ENCODE data around the gene MAP3K19. TPM values are rescaled to one million over a fixed set of nuclear protein-coding genes. Genes with fewer than 3 reads are reported as not detected.
"Not testable (repeated sequence)": the region's sequence is repeated elsewhere in the genome, so short reads cannot be mapped to it uniquely, and the experiment has no call there.

MAP3K19 gene
- total RNA-seq, 1 experiment from 2014 or later: not detected

- no peaks in the 10 kb centered on the region for H3K27me3 ChIP-seq (ENCODE audit: control insufficient read depth, insufficient read depth, low read length)
- no peak overlapping the region for H3K4me3 ChIP-seq (ENCODE audit: insufficient read depth, low read depth, low read length)
- no peaks in the 10 kb centered on the region for H3K36me3 ChIP-seq (replicated peaks; ENCODE audit: control insufficient read depth, insufficient read depth, low read length)
- no peak for DNase-seq
Observed at GRCh38 chr2:134982603-134983002, 64.6 kb downstream of the MAP3K19 start.

GRCh38 chr2:134980639-134981038 lies 66.6 kb downstream of the MAP3K19 start:
- Histone ChIP-seq H3K27me3 (ENCODE audit: control insufficient read depth, insufficient read depth, low read length) (no peaks in the 10 kb centered on the region), H3K4me3 (ENCODE audit: insufficient read depth, low read depth, low read length) (no peak overlapping the region), H3K36me3 (replicated peaks; ENCODE audit: control insufficient read depth, insufficient read depth, low read length) (no peaks in the 10 kb centered on the region)
- DNase-seq: no peak

GRCh38 chr2:134979221-134979620 lies 68.0 kb downstream of the MAP3K19 start:
- H3K36me3 ChIP-seq (replicated peaks; ENCODE audit: control insufficient read depth, insufficient read depth, low read length): no peaks in the 10 kb centered on the region
- no peaks in the 10 kb centered on the region for H3K27me3 ChIP-seq (ENCODE audit: control insufficient read depth, insufficient read depth, low read length)
- H3K4me3 ChIP-seq (ENCODE audit: insufficient read depth, low read depth, low read length): no peak overlapping the region
- DNase-seq: no peak

- not testable (repeated sequence) for H3K27me3 ChIP-seq (ENCODE audit: control insufficient read depth, insufficient read depth, low read length); H3K36me3 ChIP-seq (replicated peaks; ENCODE audit: control insufficient read depth, insufficient read depth, low read length); DNase-seq; H3K4me3 ChIP-seq (ENCODE audit: insufficient read depth, low read depth, low read length)
Observed at GRCh38 chr2:134977104-134977503, 70.1 kb downstream of the MAP3K19 start.

GRCh38 chr2:134976074-134976702 lies 71.1 kb downstream of the MAP3K19 start:
- no peak overlapping the region for H3K4me3 ChIP-seq (ENCODE audit: insufficient read depth, low read depth, low read length)
- no peaks in the 10 kb centered on the region for H3K27me3 ChIP-seq (ENCODE audit: control insufficient read depth, insufficient read depth, low read length)
- no peaks in the 10 kb centered on the region for H3K36me3 ChIP-seq (replicated peaks; ENCODE audit: control insufficient read depth, insufficient read depth, low read length)
- DNase-seq: no peak

- no peaks in the 10 kb centered on the region for H3K27me3 ChIP-seq (ENCODE audit: control insufficient read depth, insufficient read depth, low read length)
- no peaks in the 10 kb centered on the region for H3K36me3 ChIP-seq (replicated peaks; ENCODE audit: control insufficient read depth, insufficient read depth, low read length)
- DNase-seq: no peak
- H3K4me3 ChIP-seq (ENCODE audit: insufficient read depth, low read depth, low read length): no peak overlapping the region
Observed at GRCh38 chr2:134975281-134976009, 71.8 kb downstream of the MAP3K19 start.

- Histone ChIP-seq H3K36me3 (replicated peaks; ENCODE audit: control insufficient read depth, insufficient read depth, low read length) (no peaks in the 10 kb centered on the region), H3K27me3 (ENCODE audit: control insufficient read depth, insufficient read depth, low read length) (no peaks in the 10 kb centered on the region), H3K4me3 (ENCODE audit: insufficient read depth, low read depth, low read length) (no peak overlapping the region)
- DNase-seq: no peak
Observed at GRCh38 chr2:134973241-134974138, 73.8 kb downstream of the MAP3K19 start.

GRCh38 chr2:134967166-134967565 lies 80.1 kb downstream of the MAP3K19 start:
- not testable (repeated sequence) for H3K36me3 ChIP-seq (replicated peaks; ENCODE audit: control insufficient read depth, insufficient read depth, low read length); DNase-seq; H3K27me3 ChIP-seq (ENCODE audit: control insufficient read depth, insufficient read depth, low read length); H3K4me3 ChIP-seq (ENCODE audit: insufficient read depth, low read depth, low read length)

- no peaks in the 10 kb centered on the region for H3K27me3 ChIP-seq (ENCODE audit: control insufficient read depth, insufficient read depth, low read length)
- no peak overlapping the region for H3K4me3 ChIP-seq (ENCODE audit: insufficient read depth, low read depth, low read length)
- no peak for DNase-seq
- peaks cover 13% of the 10 kb centered on the region for H3K36me3 ChIP-seq (replicated peaks; ENCODE audit: control insufficient read depth, insufficient read depth, low read length)
Observed at GRCh38 chr2:134957477-134957876, 89.8 kb downstream of the MAP3K19 start.

GRCh38 chr2:134955744-134956143 lies 91.5 kb downstream of the MAP3K19 start:
- peaks cover 13% of the 10 kb centered on the region for H3K36me3 ChIP-seq (replicated peaks; ENCODE audit: control insufficient read depth, insufficient read depth, low read length)
- DNase-seq: no peak
- H3K4me3 ChIP-seq (ENCODE audit: insufficient read depth, low read depth, low read length): no peak overlapping the region
- H3K27me3 ChIP-seq (ENCODE audit: control insufficient read depth, insufficient read depth, low read length): no peaks in the 10 kb centered on the region

GRCh38 chr2:134954065-134954464 lies 93.2 kb downstream of the MAP3K19 start:
- Histone ChIP-seq H3K4me3 (ENCODE audit: insufficient read depth, low read depth, low read length) (no peak overlapping the region), H3K36me3 (replicated peaks; ENCODE audit: control insufficient read depth, insufficient read depth, low read length) (peaks cover 18% of the 10 kb centered on the region), H3K27me3 (ENCODE audit: control insufficient read depth, insufficient read depth, low read length) (no peaks in the 10 kb centered on the region)
- DNase-seq: no peak

- Histone ChIP-seq H3K27me3 (ENCODE audit: control insufficient read depth, insufficient read depth, low read length) (no peaks in the 10 kb centered on the region), H3K36me3 (replicated peaks; ENCODE audit: control insufficient read depth, insufficient read depth, low read length) (peaks cover 22% of the 10 kb centered on the region), H3K4me3 (ENCODE audit: insufficient read depth, low read depth, low read length) (no peak overlapping the region)
- DNase-seq: no peak
Observed at GRCh38 chr2:134952608-134953007, 94.6 kb downstream of the MAP3K19 start.

GRCh38 chr2:134950886-134951285 lies 96.4 kb downstream of the MAP3K19 start:
- Histone ChIP-seq H3K36me3 (replicated peaks; ENCODE audit: control insufficient read depth, insufficient read depth, low read length) (peaks cover 23% of the 10 kb centered on the region), H3K4me3 (ENCODE audit: insufficient read depth, low read depth, low read length) (no peak overlapping the region), H3K27me3 (ENCODE audit: control insufficient read depth, insufficient read depth, low read length) (no peaks in the 10 kb centered on the region)
- DNase-seq: no peak

- Histone ChIP-seq H3K36me3 (replicated peaks; ENCODE audit: control insufficient read depth, insufficient read depth, low read length) (peaks cover 22% of the 10 kb centered on the region), H3K27me3 (ENCODE audit: control insufficient read depth, insufficient read depth, low read length) (no peaks in the 10 kb centered on the region), H3K4me3 (ENCODE audit: insufficient read depth, low read depth, low read length) (no peak overlapping the region)
- DNase-seq: no peak
Observed at GRCh38 chr2:134949981-134950708, 97.1 kb downstream of the MAP3K19 start.
